HepG2 (cell line): Measurements from ENCODE around the gene NCMAP. TPM values are rescaled to one million over a fixed set of nuclear protein-coding genes. Genes with fewer than 3 reads are reported as not detected.

Experiments used
- ARNT2 ChIP-seq: sonication (generic); formaldehyde crosslinking; IDR thresholded peaks from 2 replicates; pipeline ENCODE4 v1.8.0; 2022; ENCODE audit warnings: mild to moderate bottlenecking, low read depth, missing genetic modification reagents, moderate library complexity
- CHCHD3 ChIP-seq: sonication (generic); formaldehyde crosslinking; IDR thresholded peaks from 2 replicates; pipeline ENCODE4 v1.8.0; 2022; ENCODE audit warnings: mild to moderate bottlenecking, missing genetic modification reagents, moderate library complexity
- CSRNP2 ChIP-seq: sonication (generic); formaldehyde crosslinking; conservative IDR thresholded peaks from 2 replicates; pipeline ENCODE4 v1.8.0; 2022; ENCODE audit warnings: low read depth, missing genetic modification reagents
- DR1 ChIP-seq: sonication (generic); formaldehyde crosslinking; IDR thresholded peaks from 2 replicates; pipeline ENCODE4 v1.8.0; 2021; ENCODE audit warnings: mild to moderate bottlenecking, missing genetic modification reagents, inconsistent platforms
- DRAP1 ChIP-seq: IDR thresholded peaks from 2 replicates; pipeline ENCODE4 v1.6.1; 2016; ENCODE audit warnings: missing genetic modification reagents, missing compliant biosample characterization
- GABPB1 ChIP-seq: IDR thresholded peaks from 2 replicates; pipeline ENCODE4 v1.6.1; 2016; ENCODE audit warnings: mild to moderate bottlenecking, missing genetic modification reagents, moderate library complexity, missing compliant biosample characterization
- GPBP1L1 ChIP-seq: sonication (generic); formaldehyde crosslinking; IDR thresholded peaks from 2 replicates; pipeline ENCODE4 v1.5.0; 2020; ENCODE audit warnings: mild to moderate bottlenecking, missing genetic modification reagents
- IRF1 ChIP-seq: sonication (generic); formaldehyde crosslinking; IDR thresholded peaks from 2 replicates; pipeline ENCODE4 v1.4.0; 2020; ENCODE audit warnings: low read depth, mild to moderate bottlenecking, missing genetic modification reagents
- JUN ChIP-seq: sonication (generic); formaldehyde crosslinking; IDR thresholded peaks from 2 replicates; pipeline ENCODE4 v1.4.0; 2020; ENCODE audit warnings: mild to moderate bottlenecking, missing genetic modification reagents
- KDM4B ChIP-seq: sonication (generic); formaldehyde crosslinking; IDR thresholded peaks from 2 replicates; pipeline ENCODE4 v1.4.0; 2020; ENCODE audit warnings: missing genetic modification reagents
- KDM5B ChIP-seq: sonication (generic); formaldehyde crosslinking; IDR thresholded peaks from 2 replicates; pipeline ENCODE4 v1.4.0; 2020; ENCODE audit warnings: missing genetic modification reagents, mild to moderate bottlenecking, borderline replicate concordance
- KMT2A ChIP-seq: sonication (generic); formaldehyde crosslinking; IDR thresholded peaks from 2 replicates; pipeline ENCODE4 v1.4.0; 2020; ENCODE audit warnings: missing genetic modification reagents
- MED13 ChIP-seq: sonication (generic); formaldehyde crosslinking; IDR thresholded peaks from 2 replicates; pipeline ENCODE4 v1.5.0; 2020; ENCODE audit warnings: missing genetic modification reagents
- MNT ChIP-seq: fragments of 450-650 bp; IDR thresholded peaks from 2 replicates; pipeline ENCODE4 v1.6.1; 2016
- RCOR2 ChIP-seq: IDR thresholded peaks from 2 replicates; pipeline ENCODE4 v1.6.1; 2016; ENCODE audit warnings: missing biosample characterization, missing genetic modification reagents
- SRF ChIP-seq: IDR thresholded peaks from 2 replicates; pipeline ENCODE4 v1.6.1; 2011; ENCODE audit warnings: mild to moderate bottlenecking, low read depth, low read length, moderate library complexity
- SRSF4 ChIP-seq: fragments of 200-400 bp; formaldehyde crosslinking; IDR thresholded peaks from one replicate; pipeline ENCODE4 v1.6.1; 2018; ENCODE audit warnings: mild to moderate bottlenecking, low read depth, low read length, moderate library complexity; ENCODE audit not compliant: poor library complexity, severe bottlenecking
- TOPORS ChIP-seq: sonication (generic); formaldehyde crosslinking; IDR thresholded peaks from 2 replicates; pipeline ENCODE4 v1.8.0; 2023; ENCODE audit warnings: mild to moderate bottlenecking, missing genetic modification reagents
- ZFP37 ChIP-seq: sonication (generic); formaldehyde crosslinking; IDR thresholded peaks from 2 replicates; pipeline ENCODE4 v1.4.0; 2020; ENCODE audit warnings: missing genetic modification reagents, borderline replicate concordance
- ZFP91 ChIP-seq: sonication (generic); formaldehyde crosslinking; IDR thresholded peaks from 2 replicates; pipeline ENCODE4 v1.9.0; 2022; ENCODE audit warnings: missing genetic modification reagents, mild to moderate bottlenecking, borderline replicate concordance
- ZKSCAN8 ChIP-seq: IDR thresholded peaks from 2 replicates; pipeline ENCODE4 v1.6.1; 2016; ENCODE audit warnings: borderline replicate concordance, missing genetic modification reagents, missing compliant biosample characterization
- ZNF282 ChIP-seq: fragments of 450-650 bp; IDR thresholded peaks from 2 replicates; pipeline ENCODE4 v1.6.1; 2018; ENCODE audit not compliant: partially characterized antibody
- ZNF567 ChIP-seq: sonication (generic); formaldehyde crosslinking; IDR thresholded peaks from 2 replicates; pipeline ENCODE4 v1.8.1; 2023; ENCODE audit warnings: mild to moderate bottlenecking, missing genetic modification reagents, borderline replicate concordance
- polyA plus RNA-seq, 8 experiments: library from polyadenylated mRNA; depleted of rRNA in 3 of 8; stranded (reverse) in 7 of 8; unstranded in 1 of 8; fragments of >200 nt; fragmentation: Illumina TruSeq in 4 of 8; extraction: Trizol in 4 of 8; gene quantifications; 2 replicates each; pipeline versions ENCODE4 v1.2.1 to v1.2.3, GENCODE V29; 2011 to 2016; ENCODE audit warnings: low read depth in 4 of 8, missing spikeins in 1 of 8, mixed read lengths in 1 of 8; ENCODE audit not compliant: insufficient read depth in 1 of 8
- total RNA-seq, 5 experiments: library from RNA; depleted of rRNA; stranded (reverse); fragments of >200 nt; fragmentation: Illumina TruSeq; extraction: Trizol; gene quantifications; 2 replicates each; pipeline ENCODE4 v1.2.3, GENCODE V29; 2016; ENCODE audit warnings: low read depth in 1 of 5

Gene NCMAP
- total and polyA plus RNA-seq, 2 of the 13 experiments (the other 11 are each of a cell fraction or from before 2014, with no cell fraction given) = 2.7 to 20.0 TPM

- TF ChIP-seq MNT (no peak), SRF (0 out of 2 replicates have a peak, but pooled peaks have one; percentile 19), GPBP1L1 (CRISPR knock-in tag) (no peak), KMT2A (0 out of 2 replicates have a peak, but pooled peaks have one; percentile 33), ZFP91 (CRISPR knock-in tag) (peak; percentile 72), GABPB1 (peak; percentile 55), IRF1 (CRISPR knock-in tag) (no peak), ZKSCAN8 (CRISPR knock-in tag) (peak; percentile 93), MED13 (CRISPR knock-in tag) (peak; percentile 49; the same call in 1 of the 2 replicates), SRSF4 (no peak), CHCHD3 (CRISPR knock-in tag) (no peak), ZFP37 (no peak; the same call in 1 of the 2 replicates), RCOR2 (CRISPR knock-in tag) (peak; percentile 80), ZNF282 (no peak), KDM5B (CRISPR knock-in tag) (peak; percentile 88), CSRNP2 (CRISPR knock-in tag) (no peak), JUN (CRISPR knock-in tag) (peak; percentile 67; the same call in 1 of the 2 replicates), TOPORS (CRISPR knock-in tag) (peak; percentile 72; the same call in 1 of the 2 replicates), ARNT2 (CRISPR knock-in tag) (no peak), DRAP1 (peak; percentile 46; the same call in 1 of the 2 replicates), ZNF567 (CRISPR knock-in tag) (peak; percentile 86), KDM4B (CRISPR knock-in tag) (peak; percentile 65; the same call in 1 of the 2 replicates), DR1 (CRISPR knock-in tag) (peak; percentile 51; the same call in 1 of the 2 replicates)
Measured at GRCh38 chr1:24567792-24568388, 12.0 kb downstream of the NCMAP start (continued).
